GM12891 (cell line): Measurements from ENCODE around the gene ARHGEF12.

Source experiments
- PAX5 ChIP-seq: IDR thresholded peaks from 2 replicates; pipeline ENCODE4 v1.6.1; 2011; ENCODE audit warnings: low read length, moderate library complexity, mild to moderate bottlenecking; ENCODE audit not compliant: insufficient read depth, severe bottlenecking
- POLR2A ChIP-seq: IDR thresholded peaks from 2 replicates; pipeline ENCODE4 v1.6.1; 2011; ENCODE audit warnings: low read depth, low read length, control low read depth
- POLR2AphosphoS5 ChIP-seq: IDR thresholded peaks from 2 replicates; pipeline ENCODE4 v1.6.1; 2011; ENCODE audit warnings: low read depth, low read length, control low read depth
- POU2F2 ChIP-seq: IDR thresholded peaks from 2 replicates; pipeline ENCODE4 v1.6.1; 2011; ENCODE audit warnings: low read depth, mild to moderate bottlenecking, control low read depth, low read length, moderate library complexity
- SPI1 ChIP-seq: IDR thresholded peaks from 2 replicates; pipeline ENCODE4 v1.6.1; 2011; ENCODE audit warnings: low read depth, low read length, control low read depth
- TAF1 ChIP-seq: IDR thresholded peaks from 2 replicates; pipeline ENCODE4 v1.6.1; 2011; ENCODE audit warnings: low read depth, low read length, control low read depth

DNA sequence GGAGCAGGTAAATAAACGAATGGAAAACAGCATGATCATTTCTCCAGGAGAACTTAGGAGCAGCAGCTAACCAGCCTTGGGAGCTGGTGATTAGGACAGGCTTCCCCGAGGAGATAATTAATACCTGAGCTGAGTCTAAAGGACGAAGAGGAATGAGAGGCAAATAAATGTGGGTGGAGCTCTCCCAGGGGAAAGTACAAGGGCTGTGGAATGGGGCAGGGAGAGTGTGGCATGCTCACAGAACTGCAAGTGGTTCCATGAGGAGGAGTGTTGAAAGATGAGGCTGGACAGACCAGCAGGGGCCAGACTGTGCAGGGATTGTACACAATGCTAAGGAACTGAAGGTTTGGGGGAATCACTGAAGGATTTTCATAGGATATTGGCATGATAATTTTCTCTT lies 25.3 kb upstream of the ARHGEF12 start:
- no peak for TF ChIP-seq POLR2AphosphoS5
- no peak for TF ChIP-seq POLR2A
- no peak for TF ChIP-seq TAF1
- no peak for TF ChIP-seq SPI1
- TF ChIP-seq PAX5 = no peak
- TF ChIP-seq POU2F2 = no peak
